Stimulated activated CD8-positive, alpha-beta memory T cell treated with anti-CD3 and anti-CD28 coated beads, Interleukin-4, amount 100 ng/mL, for 48 hours (primary cell): ENCODE results near the gene RHBDD3.

Experiments
- DNase-seq: peaks from one replicate; pipeline ENCODE4 v3.0.0-alpha.2; 2020

RHBDD3 gene

GRCh38 chr22:29267858-29268510, at the start of gene RHBDD3, which contains the start of gene EWSR1:
Gene RHBDD3 (minus strand): TSS chr22:29267981. CDS start chr22:29265626, 2,355 bp downstream.
Gene EWSR1 (plus strand): TSS chr22:29268268. CDS start chr22:29268337, 69 bp downstream.
- peak; percentile 99 for DNase-seq

DNA sequence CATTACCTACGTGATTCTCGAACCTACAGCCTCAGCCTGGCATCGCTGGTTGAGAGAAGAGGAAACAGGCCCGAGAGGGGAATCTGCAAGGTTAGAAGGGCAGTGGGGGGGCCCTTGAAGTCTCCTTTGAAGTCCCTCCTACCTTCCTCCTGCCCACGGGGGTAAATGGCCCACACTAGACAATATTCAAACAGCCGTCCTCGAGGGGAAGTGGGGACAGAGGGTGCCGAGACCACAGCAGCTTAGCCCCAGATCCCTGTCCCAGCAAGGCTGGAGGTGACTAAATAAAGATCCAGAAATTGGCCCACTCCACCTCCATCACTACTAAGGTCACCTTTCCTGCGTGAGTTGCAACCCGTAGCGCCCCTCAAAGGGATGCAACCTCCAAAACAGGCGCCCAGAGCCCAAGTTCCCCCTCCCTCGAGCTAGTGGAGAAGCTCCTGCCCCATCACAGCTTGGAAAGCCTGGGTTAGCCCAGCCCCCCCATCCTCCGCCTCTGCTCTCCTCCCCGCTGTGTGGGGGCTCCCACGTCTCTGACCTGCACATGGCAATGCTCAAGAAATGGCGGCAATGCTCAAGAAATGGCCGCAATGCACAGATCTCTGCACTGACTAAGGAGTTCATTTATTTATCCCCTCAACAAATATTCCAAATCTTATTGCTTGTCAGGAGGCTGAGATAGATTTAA, 48.5 kb upstream of the RHBDD3 start:
- DNase-seq, result no peak

GRCh38 chr22:29315286-29316140, 47.7 kb upstream of the RHBDD3 start, which contains the start of gene RASL10A:
Gene RASL10A (minus strand): TSS chr22:29315697. CDS start chr22:29315246, 451 bp downstream.
- no peak for DNase-seq

GRCh38 chr22:29314537-29315285, 46.9 kb upstream of the RHBDD3 start:
- no peak for DNase-seq

DNA sequence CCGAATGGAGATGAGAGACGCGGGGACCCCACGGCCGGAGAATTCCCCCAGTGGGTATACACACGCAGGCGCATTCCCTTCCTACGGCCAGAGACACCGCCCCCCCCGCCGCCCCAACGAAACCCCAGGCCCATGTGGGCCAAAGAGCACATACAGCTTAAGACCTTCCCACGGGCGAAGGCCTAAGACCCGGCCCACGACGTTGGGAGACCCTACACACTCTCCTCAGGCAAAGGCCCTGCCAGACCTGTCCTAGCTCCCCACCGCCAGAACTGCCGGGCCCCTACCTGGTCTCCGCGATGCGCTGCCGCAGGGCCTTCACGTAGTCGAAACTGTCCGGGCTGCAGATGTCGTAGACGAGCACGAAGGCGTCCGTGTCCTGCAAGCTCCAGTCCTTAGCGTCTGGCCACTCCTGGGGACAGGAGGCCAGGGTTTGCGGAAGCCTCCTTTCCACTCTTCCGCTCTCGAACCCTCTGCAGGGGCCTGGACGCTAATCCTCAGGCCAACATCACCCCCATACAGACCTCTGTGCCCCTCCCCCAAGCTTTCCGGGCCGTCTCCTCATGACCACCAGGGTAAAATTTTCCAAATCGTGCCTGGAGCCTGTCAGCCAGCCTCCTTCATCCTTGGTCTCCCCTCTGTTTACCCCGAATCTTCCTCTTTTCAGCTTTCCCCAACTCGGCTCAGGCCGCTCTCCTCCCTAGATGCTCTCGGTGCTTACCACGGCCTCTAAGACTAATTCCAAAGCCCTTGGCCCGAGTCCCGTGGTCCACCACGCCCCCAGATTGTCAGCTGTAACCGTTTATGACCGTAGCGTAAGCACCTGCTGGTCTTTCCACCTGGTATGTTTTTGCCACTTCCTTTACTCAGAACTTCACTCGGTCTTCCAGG, 46.0 kb upstream of the RHBDD3 start:
- DNase-seq, result no peak

DNA sequence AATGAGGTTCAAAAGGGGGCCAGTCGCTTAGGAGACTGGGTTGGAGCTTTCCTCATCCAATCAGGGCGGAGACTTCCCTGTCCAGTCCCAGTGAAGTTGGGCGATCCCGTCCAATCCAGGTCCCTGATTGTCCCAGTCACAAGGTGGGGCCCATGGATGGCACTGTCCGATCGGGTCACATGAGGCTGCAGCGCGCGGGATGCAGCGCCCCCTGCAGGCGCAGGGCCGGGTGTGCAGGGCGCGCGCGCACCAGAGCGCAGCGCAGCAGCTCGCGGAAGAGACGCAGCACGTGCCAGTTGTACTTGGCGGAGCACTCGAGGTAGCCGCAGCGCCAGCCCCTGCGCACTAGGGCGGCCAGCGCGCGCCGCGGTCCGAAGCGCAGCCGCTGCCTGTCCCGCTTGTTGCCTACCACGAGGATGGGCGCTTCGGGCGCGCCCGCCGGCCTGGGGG, 45.4 kb upstream of the RHBDD3 start:
- peak; percentile 53 for DNase-seq

- DNase-seq, result no peak
Observed at GRCh38 chr22:29312218-29313125, 44.7 kb upstream of the RHBDD3 start.

GRCh38 chr22:29311464-29312217, 43.9 kb upstream of the RHBDD3 start:
- DNase-seq, result no peak

DNA sequence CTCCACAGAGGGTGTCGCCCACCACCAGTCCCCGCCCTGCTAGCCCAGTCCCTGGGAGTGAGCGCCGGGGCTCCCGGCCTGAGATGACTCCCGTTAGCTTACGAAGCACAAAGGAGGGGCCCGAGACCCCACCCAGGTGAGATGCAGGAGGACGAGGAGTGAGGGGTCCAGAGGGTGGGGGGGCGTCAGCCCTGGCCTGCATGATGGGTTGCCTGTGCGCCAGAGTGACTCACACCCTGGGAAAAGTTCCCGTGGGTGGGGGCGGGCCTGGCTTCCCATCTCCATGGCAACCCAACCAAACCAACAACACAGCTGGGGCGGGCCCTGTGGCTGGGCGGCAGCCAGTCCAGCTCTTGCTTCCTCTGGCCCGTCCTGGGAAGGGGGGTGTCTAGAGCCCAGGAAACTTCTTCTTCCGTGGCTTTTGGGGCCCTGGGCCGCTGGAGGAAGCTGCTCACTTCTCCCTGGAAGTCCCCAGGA, 43.1 kb upstream of the RHBDD3 start:
- DNase-seq, result peak; percentile 80

GRCh38 chr22:29310065-29310862, 42.5 kb upstream of the RHBDD3 start:
- no peak for DNase-seq

- DNase-seq, result no peak
Observed at GRCh38 chr22:29309332-29310064, 41.7 kb upstream of the RHBDD3 start.

DNA sequence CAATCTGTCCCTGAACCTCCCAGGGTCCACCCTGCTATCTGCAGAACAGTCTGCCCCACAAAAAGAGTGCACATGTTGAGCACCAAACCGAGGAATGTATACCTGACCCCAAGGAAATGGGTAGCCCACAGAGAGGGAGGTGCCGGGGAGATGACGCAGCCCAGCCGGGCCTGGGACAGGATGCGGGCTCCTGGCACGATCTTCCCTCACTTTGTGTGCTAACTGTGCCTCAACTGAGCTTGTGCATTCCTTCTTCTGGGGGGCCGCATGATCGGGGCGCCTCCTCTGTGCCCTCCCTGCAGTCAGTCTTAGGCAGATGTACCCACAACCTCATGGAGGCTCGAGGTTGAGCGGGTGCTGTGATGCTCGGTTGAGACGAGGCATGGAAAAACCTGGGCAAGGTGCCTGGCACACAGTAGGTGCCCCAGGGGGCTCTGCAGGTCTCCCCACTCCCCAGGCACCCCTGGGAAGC, 41.0 kb upstream of the RHBDD3 start:
- peak; percentile 63 for DNase-seq

DNA sequence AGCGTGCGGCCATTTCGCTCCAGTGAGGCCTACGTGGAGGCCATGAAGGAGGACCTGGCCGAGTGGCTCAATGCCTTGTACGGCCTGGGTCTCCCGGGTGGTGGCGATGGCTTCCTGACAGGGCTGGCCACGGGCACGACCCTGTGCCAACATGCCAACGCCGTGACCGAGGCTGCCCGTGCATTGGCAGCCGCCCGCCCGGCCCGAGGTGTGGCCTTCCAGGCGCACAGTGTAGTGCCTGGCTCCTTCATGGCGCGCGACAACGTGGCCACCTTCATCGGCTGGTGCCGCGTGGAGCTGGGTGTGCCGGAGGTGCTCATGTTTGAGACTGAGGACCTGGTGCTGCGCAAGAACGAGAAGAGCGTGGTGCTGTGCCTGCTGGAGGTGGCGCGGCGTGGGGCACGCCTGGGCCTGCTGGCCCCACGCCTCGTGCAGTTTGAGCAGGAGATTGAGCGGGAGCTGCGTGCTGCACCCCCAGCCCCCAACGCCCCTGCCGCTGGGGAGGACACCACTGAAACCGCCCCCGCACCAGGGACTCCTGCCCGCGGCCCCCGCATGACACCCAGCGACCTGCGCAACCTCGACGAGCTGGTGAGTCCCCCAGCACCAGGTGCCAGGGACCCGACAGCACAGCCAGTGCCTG, 40.5 kb upstream of the RHBDD3 start:
- no peak for DNase-seq

GRCh38 chr22:29307596-29308147, 39.9 kb upstream of the RHBDD3 start:
- no peak for DNase-seq

DNA sequence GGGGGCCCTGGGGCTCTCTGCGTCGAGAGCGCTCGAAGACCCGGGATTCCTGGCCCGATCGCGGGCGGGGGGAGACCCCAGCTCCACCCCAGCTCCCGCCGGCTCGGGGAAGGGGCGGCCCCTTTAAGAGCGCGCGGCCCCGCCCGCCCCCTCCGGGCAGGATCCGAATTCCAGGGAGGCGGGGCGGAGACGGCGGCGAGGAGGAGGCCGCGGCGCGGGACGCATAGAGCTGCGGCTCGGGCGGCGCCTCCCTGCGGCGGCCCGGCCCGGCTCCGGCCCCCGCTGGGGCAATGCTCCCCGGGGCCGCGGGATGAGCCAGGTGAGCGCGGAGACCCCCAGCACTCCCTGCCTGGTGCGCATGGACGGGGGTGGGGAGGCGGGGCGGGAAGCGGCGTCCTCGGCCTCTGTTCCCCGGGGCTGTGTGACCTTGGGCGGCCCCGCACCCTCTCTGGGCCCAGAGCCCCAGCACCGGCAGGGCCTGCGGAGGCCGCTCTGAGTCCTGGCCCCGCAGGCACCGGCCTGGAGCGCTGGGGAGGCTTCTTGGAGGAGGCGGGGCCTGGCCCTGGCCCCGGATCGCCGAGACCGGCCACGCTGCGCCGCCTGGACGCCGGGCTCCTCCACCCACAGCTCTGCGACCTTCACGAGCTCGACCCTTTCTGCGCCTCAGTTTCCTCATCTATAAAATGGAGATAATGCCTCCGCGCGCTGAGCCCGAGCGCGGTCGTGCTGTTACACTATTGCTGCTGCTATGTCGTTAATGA, 39.2 kb upstream of the RHBDD3 start:
- peak; percentile 59 for DNase-seq
